HG03060 (cell line): ENCODE data around the gene IFT122.

Experiments used
- ATAC-seq: cut with Tn5 transposase; IDR thresholded peaks from one replicate; pipeline ENCODE4 v1.9.1; 2021; ENCODE audit warnings: low read depth, moderate number of reproducible peaks; ENCODE audit not compliant: unreplicated experiment

Gene IFT122

DNA sequence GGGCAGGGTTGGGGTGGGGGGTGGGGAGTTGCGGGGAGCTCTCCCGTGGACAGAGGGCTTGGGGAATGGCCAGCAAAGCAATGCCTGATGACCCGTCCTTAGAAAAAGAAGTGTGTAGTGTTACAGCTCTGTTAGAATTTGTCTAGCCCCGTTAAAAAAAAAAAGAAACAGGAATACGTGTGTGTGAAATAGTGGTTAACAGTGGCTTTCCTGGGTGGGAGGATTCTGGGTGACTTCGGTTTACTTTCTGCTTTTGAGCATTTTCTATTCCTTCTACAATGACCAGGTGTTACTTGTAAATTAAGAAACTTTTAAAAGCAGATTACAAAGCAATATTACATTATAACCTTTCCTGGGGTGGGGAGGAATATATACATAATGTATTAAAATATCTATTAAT, 127.9 kb downstream of the IFT122 start:
- no peak for ATAC-seq

GRCh38 chr3:129569856-129570255, 129.8 kb downstream of the IFT122 start:
- ATAC-seq = no peak
